GM18511 (cell line): ENCODE data around the gene PTPRN2.
"Not testable (repeated sequence)": the region's sequence is repeated elsewhere in the genome, so short reads cannot be mapped to it uniquely, and the experiment has no call there.

ENCODE experiments used
- ATAC-seq: cut with Tn5 transposase; IDR thresholded peaks from one replicate; pipeline ENCODE4 v1.9.1; 2021; ENCODE audit warnings: mild to moderate bottlenecking, moderate library complexity; ENCODE audit not compliant: unreplicated experiment

Gene PTPRN2

GRCh38 chr7:158050978-158051651 lies 536.5 kb downstream of the PTPRN2 start:
- no peak for ATAC-seq

GRCh38 chr7:158050441-158050977 lies 537.1 kb downstream of the PTPRN2 start:
- no peak for ATAC-seq

- no peak for ATAC-seq
These were observed 538.4 kb downstream of the PTPRN2 start for GRCh38 chr7:158049271-158049670.

- ATAC-seq, result no peak
These were observed 539.1 kb downstream of the PTPRN2 start for GRCh38 chr7:158048569-158048968.

- no peak for ATAC-seq
These were observed 540.1 kb downstream of the PTPRN2 start for GRCh38 chr7:158047391-158048059.

GRCh38 chr7:158046246-158046645 lies 541.4 kb downstream of the PTPRN2 start:
- not testable (repeated sequence) for ATAC-seq

- no peak for ATAC-seq
These were observed 543.2 kb downstream of the PTPRN2 start for GRCh38 chr7:158044482-158044823.

GRCh38 chr7:158043551-158044481 lies 543.8 kb downstream of the PTPRN2 start:
- no peak for ATAC-seq

GRCh38 chr7:158042156-158042880 lies 545.3 kb downstream of the PTPRN2 start:
- ATAC-seq, result no peak

GRCh38 chr7:158040199-158040598 lies 547.4 kb downstream of the PTPRN2 start:
- ATAC-seq, result no peak

- no peak for ATAC-seq
These were observed 548.4 kb downstream of the PTPRN2 start for GRCh38 chr7:158039270-158039669.

GRCh38 chr7:158037211-158037610 lies 550.4 kb downstream of the PTPRN2 start:
- no peak for ATAC-seq

- no peak for ATAC-seq
These were observed 552.3 kb downstream of the PTPRN2 start for GRCh38 chr7:158035343-158035742.

- ATAC-seq, result no peak
These were observed 553.1 kb downstream of the PTPRN2 start for GRCh38 chr7:158034571-158034970.

GRCh38 chr7:158033925-158034324 lies 553.7 kb downstream of the PTPRN2 start:
- not testable (repeated sequence) for ATAC-seq

- no peak for ATAC-seq
These were observed 554.4 kb downstream of the PTPRN2 start for GRCh38 chr7:158033196-158033595.

GRCh38 chr7:158032561-158033115 lies 555.0 kb downstream of the PTPRN2 start:
- no peak for ATAC-seq

- ATAC-seq, result no peak
These were observed 555.7 kb downstream of the PTPRN2 start for GRCh38 chr7:158031867-158032308.

GRCh38 chr7:158030566-158030965 lies 557.1 kb downstream of the PTPRN2 start:
- ATAC-seq, result no peak

- no peak for ATAC-seq
These were observed 557.6 kb downstream of the PTPRN2 start for GRCh38 chr7:158030071-158030470.
